Measurements from ENCODE around the gene SLIT3.

Gene SLIT3

GRCh38 chr5:168697034-168697720, 603.8 kb downstream of the SLIT3 start:
- CTCF ChIA-PET: no interaction called here
- Histone ChIP-seq H3K4me3 (ENCODE audit: low read depth, low read length) (no peak overlapping the region), H3K4me1 (ENCODE audit: control insufficient read depth, insufficient read depth, low read length) (no peaks in the 10 kb centered on the region), H3K9me3 (ENCODE audit: control insufficient read depth, insufficient read depth, low read depth, low read length) (no peaks in the 10 kb centered on the region), H3K27ac (ENCODE audit: extremely low read depth, low read depth, low read length) (no peak overlapping the region), H3K36me3 (ENCODE audit: control insufficient read depth in 2 of 2, insufficient read depth in 1 of 2, low read length in 2 of 2) (no peaks in the 10 kb centered on the region)
- POLR2A ChIA-PET: no interaction called here
- TF ChIP-seq ZFP41 (tag by site-specific recombination; IDR thresholded peaks at IDR 0.05; ENCODE audit: borderline replicate concordance): no peak
- TF ChIP-seq, protein P1, sequence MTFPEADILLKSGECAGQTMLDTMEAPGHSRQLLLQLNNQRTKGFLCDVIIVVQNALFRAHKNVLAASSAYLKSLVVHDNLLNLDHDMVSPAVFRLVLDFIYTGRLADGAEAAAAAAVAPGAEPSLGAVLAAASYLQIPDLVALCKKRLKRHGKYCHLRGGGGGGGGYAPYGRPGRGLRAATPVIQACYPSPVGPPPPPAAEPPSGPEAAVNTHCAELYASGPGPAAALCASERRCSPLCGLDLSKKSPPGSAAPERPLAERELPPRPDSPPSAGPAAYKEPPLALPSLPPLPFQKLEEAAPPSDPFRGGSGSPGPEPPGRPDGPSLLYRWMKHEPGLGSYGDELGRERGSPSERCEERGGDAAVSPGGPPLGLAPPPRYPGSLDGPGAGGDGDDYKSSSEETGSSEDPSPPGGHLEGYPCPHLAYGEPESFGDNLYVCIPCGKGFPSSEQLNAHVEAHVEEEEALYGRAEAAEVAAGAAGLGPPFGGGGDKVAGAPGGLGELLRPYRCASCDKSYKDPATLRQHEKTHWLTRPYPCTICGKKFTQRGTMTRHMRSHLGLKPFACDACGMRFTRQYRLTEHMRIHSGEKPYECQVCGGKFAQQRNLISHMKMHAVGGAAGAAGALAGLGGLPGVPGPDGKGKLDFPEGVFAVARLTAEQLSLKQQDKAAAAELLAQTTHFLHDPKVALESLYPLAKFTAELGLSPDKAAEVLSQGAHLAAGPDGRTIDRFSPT (tag by site-specific recombination; IDR thresholded peaks at IDR 0.05): no peak
- TF ChIP-seq ZNF416 (tag by site-specific recombination; IDR thresholded peaks at IDR 0.05): no peak
- TF ChIP-seq, protein P2, sequence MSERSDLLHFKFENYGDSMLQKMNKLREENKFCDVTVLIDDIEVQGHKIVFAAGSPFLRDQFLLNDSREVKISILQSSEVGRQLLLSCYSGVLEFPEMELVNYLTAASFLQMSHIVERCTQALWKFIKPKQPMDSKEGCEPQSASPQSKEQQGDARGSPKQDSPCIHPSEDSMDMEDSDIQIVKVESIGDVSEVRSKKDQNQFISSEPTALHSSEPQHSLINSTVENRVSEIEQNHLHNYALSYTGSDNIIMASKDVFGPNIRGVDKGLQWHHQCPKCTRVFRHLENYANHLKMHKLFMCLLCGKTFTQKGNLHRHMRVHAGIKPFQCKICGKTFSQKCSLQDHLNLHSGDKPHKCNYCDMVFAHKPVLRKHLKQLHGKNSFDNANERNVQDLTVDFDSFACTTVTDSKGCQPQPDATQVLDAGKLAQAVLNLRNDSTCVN (tag by site-specific recombination; optimal IDR thresholded peaks at IDR 0.05): no peak
- no peak for TF ChIP-seq ZFHX2 (tag by site-specific recombination; conservative IDR thresholded peaks at IDR 0.05)
- TF ChIP-seq ZNF18 (tag by site-specific recombination; IDR thresholded peaks at IDR 0.05): no peak

DNA sequence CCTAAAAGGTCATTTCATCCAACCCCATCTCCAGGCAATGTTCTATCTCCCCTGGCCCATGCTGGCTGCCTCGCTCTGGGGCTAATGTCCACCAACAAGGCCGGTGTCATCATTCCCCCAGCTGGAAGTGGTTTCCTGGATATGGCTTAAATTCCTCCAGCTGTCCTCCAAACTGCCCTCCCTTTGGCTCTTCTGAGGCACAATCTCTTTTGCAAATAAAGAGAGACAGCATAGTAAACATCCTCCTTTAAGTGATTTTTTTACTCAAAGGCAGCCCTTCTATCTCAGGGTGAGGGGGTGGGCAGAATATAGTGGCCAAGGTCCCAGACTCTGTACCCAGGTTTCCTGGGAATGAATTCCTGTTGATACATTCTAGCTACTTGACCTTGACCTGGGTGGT, 604.3 kb downstream of the SLIT3 start:
- Histone ChIP-seq H3K9me3 (ENCODE audit: control insufficient read depth, insufficient read depth, low read depth, low read length) (no peaks in the 10 kb centered on the region), H3K4me3 (ENCODE audit: low read depth, low read length) (no peak overlapping the region), H3K36me3 (ENCODE audit: control insufficient read depth in 2 of 2, insufficient read depth in 1 of 2, low read length in 2 of 2) (no peaks in the 10 kb centered on the region), H3K4me1 (ENCODE audit: control insufficient read depth, insufficient read depth, low read length) (no peaks in the 10 kb centered on the region), H3K27ac (ENCODE audit: extremely low read depth, low read depth, low read length) (no peak overlapping the region)
- ChIA-PET CTCF (no interaction called here), POLR2A (no interaction called here)
- TF ChIP-seq ZNF561 (tag by site-specific recombination; IDR thresholded peaks at IDR 0.05; ENCODE audit: borderline replicate concordance): no peak
- TF ChIP-seq ZNF169 (tag by site-specific recombination; IDR thresholded peaks at IDR 0.05): no peak

- no peak for TF ChIP-seq ZFHX2 (tag by site-specific recombination; conservative IDR thresholded peaks at IDR 0.05)
- TF ChIP-seq, protein P3, sequence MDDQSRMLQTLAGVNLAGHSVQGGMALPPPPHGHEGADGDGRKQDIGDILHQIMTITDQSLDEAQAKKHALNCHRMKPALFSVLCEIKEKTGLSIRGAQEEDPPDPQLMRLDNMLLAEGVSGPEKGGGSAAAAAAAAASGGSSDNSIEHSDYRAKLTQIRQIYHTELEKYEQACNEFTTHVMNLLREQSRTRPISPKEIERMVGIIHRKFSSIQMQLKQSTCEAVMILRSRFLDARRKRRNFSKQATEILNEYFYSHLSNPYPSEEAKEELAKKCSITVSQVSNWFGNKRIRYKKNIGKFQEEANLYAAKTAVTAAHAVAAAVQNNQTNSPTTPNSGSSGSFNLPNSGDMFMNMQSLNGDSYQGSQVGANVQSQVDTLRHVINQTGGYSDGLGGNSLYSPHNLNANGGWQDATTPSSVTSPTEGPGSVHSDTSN (CRISPR knock-in tag; IDR thresholded peaks at IDR 0.05): no peak
- TF ChIP-seq, protein P4, sequence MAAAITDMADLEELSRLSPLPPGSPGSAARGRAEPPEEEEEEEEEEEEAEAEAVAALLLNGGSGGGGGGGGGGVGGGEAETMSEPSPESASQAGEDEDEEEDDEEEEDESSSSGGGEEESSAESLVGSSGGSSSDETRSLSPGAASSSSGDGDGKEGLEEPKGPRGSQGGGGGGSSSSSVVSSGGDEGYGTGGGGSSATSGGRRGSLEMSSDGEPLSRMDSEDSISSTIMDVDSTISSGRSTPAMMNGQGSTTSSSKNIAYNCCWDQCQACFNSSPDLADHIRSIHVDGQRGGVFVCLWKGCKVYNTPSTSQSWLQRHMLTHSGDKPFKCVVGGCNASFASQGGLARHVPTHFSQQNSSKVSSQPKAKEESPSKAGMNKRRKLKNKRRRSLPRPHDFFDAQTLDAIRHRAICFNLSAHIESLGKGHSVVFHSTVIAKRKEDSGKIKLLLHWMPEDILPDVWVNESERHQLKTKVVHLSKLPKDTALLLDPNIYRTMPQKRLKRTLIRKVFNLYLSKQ (tag by site-specific recombination; IDR thresholded peaks at IDR 0.05; ENCODE audit: borderline replicate concordance): no peak
- TF ChIP-seq MYNN (tag by site-specific recombination; IDR thresholded peaks at IDR 0.05; ENCODE audit: borderline replicate concordance): no peak
- TF ChIP-seq SP7 (tag by site-specific recombination; IDR thresholded peaks at IDR 0.05): no peak
- no peak for TF ChIP-seq ZBTB1 (tag by site-specific recombination; IDR thresholded peaks at IDR 0.05)
- no peak for TF ChIP-seq EGR2 (tag by site-specific recombination; IDR thresholded peaks at IDR 0.05; ENCODE audit: low read depth)
- TF ChIP-seq ZNF2 (tag by site-specific recombination; IDR thresholded peaks at IDR 0.05): no peak
- no peak for TF ChIP-seq ZNF654 (tag by site-specific recombination; IDR thresholded peaks at IDR 0.05; ENCODE audit: low read depth)
- no peak for TF ChIP-seq ZNF792 (tag by site-specific recombination; IDR thresholded peaks at IDR 0.05)
- no peak for TF ChIP-seq KLF1 (tag by site-specific recombination; IDR thresholded peaks at IDR 0.05)
- no peak for TF ChIP-seq ZSCAN16 (tag by site-specific recombination; IDR thresholded peaks at IDR 0.05)
- no peak for TF ChIP-seq ZNF544 (tag by site-specific recombination; IDR thresholded peaks at IDR 0.05)
- no peaks in the 10 kb centered on the region for H3K9me3 ChIP-seq (ENCODE audit: control insufficient read depth, insufficient read depth, low read depth, low read length)
- H3K4me1 ChIP-seq (ENCODE audit: control insufficient read depth, insufficient read depth, low read length): no peaks in the 10 kb centered on the region
- ChIA-PET CTCF (interaction anchor here (0.6 to 1.3 kb wide), 2 partner anchors 11 to 15 kb away, joined by 3 to 4 read pairs; no protein-coding TSS in a partner anchor), POLR2A (no interaction called here)
- no peak overlapping the region for H3K4me3 ChIP-seq (ENCODE audit: low read depth, low read length)
- H3K36me3 ChIP-seq (ENCODE audit: control insufficient read depth in 2 of 2, insufficient read depth in 1 of 2, low read length in 2 of 2): no peaks in the 10 kb centered on the region
- no peak overlapping the region for H3K27ac ChIP-seq (ENCODE audit: extremely low read depth, low read depth, low read length)
Measured at GRCh38 chr5:168695301-168695835, 605.6 kb downstream of the SLIT3 start.
